Transverse colon (tissue), 4 donors: ENCODE measurements around the gene FAT3. TPM values are rescaled to one million over a fixed set of nuclear protein-coding genes. Genes with fewer than 3 reads are reported as not detected.

Experiments used
- DNase-seq: peaks from one replicate; pipeline ENCODE4 v3.0.0-alpha.2; 2019
- H3K27ac ChIP-seq, 4 donors: fragments of 200-600 bp; sonication (generic); 2 replicates each; pipeline ENCODE4 v1.5.1; 2016 to 2018; ENCODE audit warnings: inconsistent platforms in 4 of 4
- H3K27me3 ChIP-seq: fragments of 200-600 bp; sonication (generic); 2 replicates; pipeline ENCODE4 v1.5.1; 2017; ENCODE audit warnings: inconsistent platforms
- H3K36me3 ChIP-seq, 4 donors: fragments of 200-600 bp; sonication (generic); 2 replicates each; pipeline ENCODE4 v1.5.1; 2017 to 2019; ENCODE audit warnings: inconsistent platforms in 4 of 4
- H3K4me1 ChIP-seq, 4 donors: fragments of 200-600 bp; sonication (generic); 2 replicates each; pipeline ENCODE4 v1.5.1; 2017 to 2020; ENCODE audit warnings: inconsistent platforms in 4 of 4
- H3K4me3 ChIP-seq, 4 donors: fragments of 200-600 bp; sonication (generic); 1 replicate in 1 of 4; 2 replicates in 3 of 4; pipeline versions ENCODE4 v1.5.1 to v1.6.1; 2017 to 2019; ENCODE audit warnings: inconsistent platforms in 4 of 4
- H3K9me3 ChIP-seq, 2 donors: fragments of 200-600 bp; sonication (generic); 2 replicates each; pipeline ENCODE4 v1.5.1; 2017 to 2019; ENCODE audit warnings: inconsistent platforms in 2 of 2
- EP300 ChIP-seq: sonication (generic); formaldehyde crosslinking; IDR thresholded peaks from one replicate; pipeline ENCODE4 v1.6.1; 2017; ENCODE audit warnings: antibody characterized with exemption, low read depth
- POLR2A ChIP-seq: fragments of 450-650 bp; IDR thresholded peaks from one replicate; pipeline ENCODE4 v1.6.1; 2016; ENCODE audit warnings: antibody characterized with exemption, mild to moderate bottlenecking, moderate library complexity
- POLR2AphosphoS5 ChIP-seq, 3 donors: sonication (generic); formaldehyde crosslinking; IDR thresholded peaks; one replicate each; pipeline ENCODE4 v1.6.1; 2016; ENCODE audit warnings: antibody characterized with exemption in 3 of 3
- WGBS, 2 donors: methylation state at CpG; one replicate each; pipeline ENCODE4 v1.1.5; 2018; ENCODE audit warnings: low coverage in 1 of 2; 5-methylcytosine and 5-hydroxymethylcytosine counted together
- in situ Hi-C, 4 donors: fragments of 200-750 bp; cut with MboI; loops; one replicate each; pipeline versions ENCODE4 v1.15.0 to v1.15.1; 2017; ENCODE audit warnings: low sequenced_read_pairs in 3 of 4, low pct_ligation_motif_present in 1 of 4, low pct_unique_long_range_greater_than_20kb in 1 of 4
- intact Hi-C: fragments of 100-400 bp; cut with DNase I; formaldehyde crosslinking; loops from one replicate; pipeline ENCODE4 v1.15.1; 2023; ENCODE audit warnings: low total_unique reads
- total RNA-seq, 4 donors: library from RNA; depleted of rRNA; stranded (reverse); fragments of >200 nt; gene quantifications; one replicate each; pipeline ENCODE4 v1.1.0, GENCODE V29; 2016
- TF ChIP-seq, protein P1 (sequence below), 5 experiments: fragments of 200-600 bp in 3 of 5; fragments of 450-650 bp in 2 of 5; sonication (generic) in 3 of 5; IDR thresholded peaks; 1 replicate in 2 of 5; 2 replicates in 3 of 5; pipeline ENCODE4 v1.5.1; 2016 to 2017; ENCODE audit warnings: antibody characterized with exemption in 5 of 5, inconsistent platforms in 3 of 5, mild to moderate bottlenecking in 2 of 5, moderate library complexity in 1 of 5

Gene FAT3
- total RNA-seq, 4 donors from 2014 or later = 0.40 to 1.9 (median 0.66) TPM

DNA sequence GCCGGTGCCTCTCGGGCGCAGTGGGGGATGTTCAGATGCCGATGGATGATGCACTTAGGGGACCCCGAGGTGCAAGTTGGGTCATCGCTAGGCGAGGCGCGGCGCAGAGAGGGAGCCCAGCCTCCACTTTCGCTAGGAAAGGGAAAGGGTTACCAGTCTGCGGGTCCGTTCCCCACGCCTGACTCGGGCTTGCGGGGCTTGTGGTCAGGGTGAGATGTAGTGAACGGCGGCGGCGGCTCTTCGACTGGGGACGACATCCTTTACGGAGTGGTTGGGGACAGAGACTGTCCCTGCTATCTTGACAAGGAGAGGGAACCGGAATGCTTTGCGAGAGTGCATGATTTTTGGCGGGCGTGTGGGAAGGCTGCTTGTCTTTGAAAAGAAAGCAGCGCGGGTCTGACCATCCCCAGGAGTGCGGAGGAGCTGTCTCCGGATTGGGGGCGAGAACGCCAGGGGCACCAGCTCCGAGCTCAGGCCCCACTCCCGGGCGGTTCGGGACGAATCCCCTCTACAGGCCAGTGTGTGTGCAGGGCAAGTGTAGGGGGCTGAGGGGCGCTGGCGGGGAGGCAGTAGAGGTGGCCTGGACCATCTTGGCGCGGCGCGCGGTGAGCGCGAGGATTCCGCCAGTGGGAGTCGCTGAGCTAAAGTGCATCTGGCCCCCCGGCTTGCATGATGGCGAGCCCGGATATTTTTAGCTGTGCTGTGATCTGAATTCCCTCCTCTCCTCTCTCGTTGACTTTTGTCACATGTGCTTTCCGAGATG is 1.1 kb downstream of the FAT3 start:
- H3K4me1 ChIP-seq = peaks cover 0 to 29% (median 12%) of the 10 kb centered on the region in 4 donors
- peak overlapping the region in 3 of 4 donors; percentile 10 to 46 (median 30) for H3K4me3 ChIP-seq
- H3K36me3 ChIP-seq = no peaks in the 10 kb centered on the region
- no peak overlapping the region for H3K27ac ChIP-seq
- in situ Hi-C loops = no loop called here
- DNase-seq = no peak
- WGBS, 2 donors = 18% methylated on average over 47 of the region's 54 CpGs; no CpG with 5 or more reads in 1 of the 2 donors
- intact Hi-C loops = no loop called here
- TF ChIP-seq EP300 (no peak), POLR2AphosphoS5 (IDR thresholded peaks at IDR 0.05) (no peak)
- TF ChIP-seq, protein P1, sequence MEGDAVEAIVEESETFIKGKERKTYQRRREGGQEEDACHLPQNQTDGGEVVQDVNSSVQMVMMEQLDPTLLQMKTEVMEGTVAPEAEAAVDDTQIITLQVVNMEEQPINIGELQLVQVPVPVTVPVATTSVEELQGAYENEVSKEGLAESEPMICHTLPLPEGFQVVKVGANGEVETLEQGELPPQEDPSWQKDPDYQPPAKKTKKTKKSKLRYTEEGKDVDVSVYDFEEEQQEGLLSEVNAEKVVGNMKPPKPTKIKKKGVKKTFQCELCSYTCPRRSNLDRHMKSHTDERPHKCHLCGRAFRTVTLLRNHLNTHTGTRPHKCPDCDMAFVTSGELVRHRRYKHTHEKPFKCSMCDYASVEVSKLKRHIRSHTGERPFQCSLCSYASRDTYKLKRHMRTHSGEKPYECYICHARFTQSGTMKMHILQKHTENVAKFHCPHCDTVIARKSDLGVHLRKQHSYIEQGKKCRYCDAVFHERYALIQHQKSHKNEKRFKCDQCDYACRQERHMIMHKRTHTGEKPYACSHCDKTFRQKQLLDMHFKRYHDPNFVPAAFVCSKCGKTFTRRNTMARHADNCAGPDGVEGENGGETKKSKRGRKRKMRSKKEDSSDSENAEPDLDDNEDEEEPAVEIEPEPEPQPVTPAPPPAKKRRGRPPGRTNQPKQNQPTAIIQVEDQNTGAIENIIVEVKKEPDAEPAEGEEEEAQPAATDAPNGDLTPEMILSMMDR (IDR thresholded peaks at IDR 0.05) = no peak
- no peaks in the 10 kb centered on the region for H3K9me3 ChIP-seq
- peaks cover 93% of the 10 kb centered on the region for H3K27me3 ChIP-seq

DNA sequence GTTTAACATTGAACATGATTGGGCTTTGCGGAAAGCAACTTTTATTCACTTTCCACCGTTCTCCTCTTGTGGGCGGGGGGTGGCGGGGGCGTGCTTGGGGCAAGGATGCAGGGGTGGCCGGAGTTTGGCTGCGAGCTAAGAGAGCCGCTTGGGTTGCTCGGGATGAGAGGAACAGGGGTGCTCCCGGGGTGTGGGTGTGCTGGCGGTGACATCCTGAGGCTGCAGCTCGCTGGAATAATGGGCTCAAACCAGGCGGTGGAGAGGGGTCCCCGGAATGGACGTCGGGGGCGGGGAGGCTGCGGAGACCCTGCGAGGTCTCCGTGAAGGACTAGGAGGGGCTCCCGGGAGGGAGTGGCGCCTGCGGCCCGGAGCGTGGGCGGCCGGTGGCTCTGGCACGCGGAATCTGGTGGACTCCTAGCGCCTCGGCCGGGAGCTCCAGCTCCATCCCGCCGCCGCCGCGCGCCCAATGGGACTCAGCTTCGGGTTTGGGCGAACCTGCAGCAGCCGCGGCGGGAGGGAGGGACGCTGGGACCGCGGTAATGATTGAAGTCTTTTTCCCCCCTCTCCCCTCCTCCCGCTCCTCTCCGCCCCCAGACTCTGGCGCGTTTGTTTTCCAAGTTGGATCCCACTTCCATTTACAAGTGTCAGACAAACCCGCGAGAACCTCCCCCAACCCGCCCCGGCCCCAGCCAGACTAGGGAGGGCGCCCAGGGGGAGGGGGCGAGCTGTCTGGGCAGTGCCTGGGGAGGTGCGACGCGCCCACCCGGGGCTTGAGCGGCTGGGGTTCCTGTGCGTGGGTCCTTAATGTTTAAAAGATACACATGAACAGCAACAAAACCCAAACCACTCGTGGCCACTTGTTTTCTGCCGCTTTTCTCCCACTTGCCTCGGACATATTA is 2.0 kb downstream of the FAT3 start:
- no peak for DNase-seq
- intact Hi-C loops = no loop called here

DNA sequence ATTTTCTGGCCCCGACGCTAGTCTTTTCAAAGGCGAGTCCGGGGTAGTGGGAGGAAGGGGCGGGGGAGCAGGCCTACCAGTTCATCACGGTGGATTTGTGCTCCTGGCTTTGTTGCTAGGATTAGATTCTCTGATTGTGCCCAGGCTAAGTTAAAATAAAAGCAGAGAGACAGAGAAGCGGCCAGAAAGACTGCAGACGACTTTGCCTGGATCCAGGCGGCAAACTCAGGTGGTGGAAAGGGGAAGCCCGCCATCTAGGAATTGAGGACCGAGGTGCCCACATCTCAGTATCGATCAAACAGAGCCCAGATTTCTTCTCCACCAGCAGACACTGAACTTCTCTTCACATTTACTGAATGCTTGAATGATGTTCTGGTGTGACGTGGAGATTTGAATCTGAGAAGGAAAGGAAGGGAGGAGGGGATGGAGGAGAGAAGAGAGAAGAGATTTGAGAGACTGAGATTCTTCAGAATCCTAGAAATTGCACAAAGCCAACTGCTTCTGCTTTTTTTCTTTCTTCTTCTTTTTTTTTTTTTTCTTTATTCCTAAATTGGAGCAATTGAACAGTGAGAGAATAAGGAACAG is 2.7 kb downstream of the FAT3 start:
- H3K27ac ChIP-seq = no peak overlapping the region
- WGBS, 2 donors = 0 to 16% methylated on average over 2 to 13 of the region's 13 CpGs
- in situ Hi-C loops (no loop called here), intact Hi-C loops (no loop called here)
- H3K36me3 ChIP-seq = no peaks in the 10 kb centered on the region
- no peak for TF ChIP-seq POLR2AphosphoS5 (IDR thresholded peaks at IDR 0.05)
- TF ChIP-seq EP300 = no peak
- TF ChIP-seq, protein P1 (IDR thresholded peaks at IDR 0.05) = no peak
- TF ChIP-seq POLR2A = no peak
- peaks cover 0 to 29% (median 12%) of the 10 kb centered on the region in 4 donors for H3K4me1 ChIP-seq
- H3K4me3 ChIP-seq = no peak overlapping the region
- peaks cover 87% of the 10 kb centered on the region for H3K27me3 ChIP-seq
- DNase-seq = no peak
- H3K9me3 ChIP-seq = no peaks in the 10 kb centered on the region

More for the DNA sequence above, 2.0 kb downstream of the FAT3 start:
- peak overlapping the region in 2 of 4 donors; percentile 30 to 46 for H3K4me3 ChIP-seq
- H3K27ac ChIP-seq = no peak overlapping the region
- peaks cover 0 to 29% (median 12%) of the 10 kb centered on the region in 4 donors for H3K4me1 ChIP-seq
- H3K36me3 ChIP-seq = no peaks in the 10 kb centered on the region
- TF ChIP-seq, protein P1 (IDR thresholded peaks at IDR 0.05) = no peak
- TF ChIP-seq POLR2AphosphoS5 (IDR thresholded peaks at IDR 0.05) = no peak
- no peak for TF ChIP-seq EP300
- no peak for TF ChIP-seq POLR2A
- in situ Hi-C loops = no loop called here
- H3K27me3 ChIP-seq = peaks cover 95% of the 10 kb centered on the region
- 13% methylated on average over 55 of the region's 65 CpGs; no CpG with 5 or more reads in 1 of the 2 donors for WGBS, 2 donors
- H3K9me3 ChIP-seq = no peaks in the 10 kb centered on the region
